IPS-15b (cell line): ENCODE measurements around the gene RTN4RL1.

Experiments used
- H3K27me3 ChIP-seq: one replicate; pipeline ENCODE4 v1.6.1; 2013; ENCODE audit warnings: low read length; ENCODE audit not compliant: control insufficient read depth, insufficient read depth
- H3K36me3 ChIP-seq: one replicate; pipeline ENCODE4 v1.6.1; 2013; ENCODE audit warnings: low read length; ENCODE audit not compliant: control insufficient read depth, insufficient read depth
- H3K4me1 ChIP-seq: one replicate; pipeline ENCODE4 v1.6.1; 2013; ENCODE audit warnings: mild to moderate bottlenecking, low read length; ENCODE audit not compliant: control insufficient read depth, insufficient read depth
- H3K4me3 ChIP-seq: one replicate; pipeline ENCODE4 v1.5.1; 2013; ENCODE audit warnings: low read depth, low read length
- H3K9ac ChIP-seq: one replicate; pipeline ENCODE4 v1.6.1; 2013; ENCODE audit warnings: low read depth, mild to moderate bottlenecking, low read length
- H3K9me3 ChIP-seq: one replicate; pipeline ENCODE4 v1.6.1; 2013; ENCODE audit warnings: mild to moderate bottlenecking, low read length; ENCODE audit not compliant: control insufficient read depth, insufficient read depth

Gene RTN4RL1

DNA sequence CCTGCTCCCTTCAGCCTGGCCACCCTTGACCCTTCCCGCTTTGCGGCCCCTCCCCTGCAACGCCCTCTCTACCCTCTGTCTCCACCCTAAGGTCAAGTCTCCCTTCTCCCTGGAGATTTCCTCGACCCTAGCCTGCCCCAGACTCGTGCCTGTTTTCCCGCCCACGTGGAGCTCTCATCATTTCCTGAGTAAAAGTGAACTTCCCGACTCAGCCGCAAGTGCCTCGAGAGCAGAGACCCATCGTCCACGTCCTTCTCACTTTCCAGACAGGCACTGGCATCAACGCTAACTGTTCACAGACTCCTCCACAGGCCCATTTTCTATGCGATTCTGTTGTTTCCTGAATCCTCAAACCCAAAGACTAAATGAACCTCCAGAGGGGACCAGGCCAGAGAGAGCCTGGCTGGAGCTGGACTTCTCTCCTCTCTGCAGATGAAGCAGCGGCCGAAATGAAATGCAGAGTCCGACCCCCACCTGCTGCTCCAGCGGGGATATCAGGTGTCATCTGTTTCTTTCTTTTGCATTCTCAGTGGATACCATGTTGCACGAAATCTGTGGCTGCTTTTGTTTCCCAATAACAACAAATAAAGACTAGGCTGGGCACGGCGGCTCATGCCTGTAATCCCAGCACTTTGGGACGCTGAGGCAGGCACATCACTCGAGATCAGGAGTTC lies 52.5 kb downstream of the RTN4RL1 start:
- no peaks in the 10 kb centered on the region for H3K9me3 ChIP-seq
- H3K36me3 ChIP-seq = no peaks in the 10 kb centered on the region
- peaks cover 17% of the 10 kb centered on the region for H3K27me3 ChIP-seq
- no peak overlapping the region for H3K4me3 ChIP-seq
- H3K9ac ChIP-seq = no peak overlapping the region
- H3K4me1 ChIP-seq = no peaks in the 10 kb centered on the region

GRCh38 chr17:1970843-1971384 lies 54.2 kb downstream of the RTN4RL1 start:
- H3K36me3 ChIP-seq = no peaks in the 10 kb centered on the region
- no peak overlapping the region for H3K4me3 ChIP-seq
- no peaks in the 10 kb centered on the region for H3K4me1 ChIP-seq
- no peaks in the 10 kb centered on the region for H3K9me3 ChIP-seq
- H3K9ac ChIP-seq = no peak overlapping the region
- H3K27me3 ChIP-seq = peaks cover 5% of the 10 kb centered on the region

- Histone ChIP-seq H3K27me3 (peaks cover 4% of the 10 kb centered on the region), H3K4me3 (no peak overlapping the region), H3K9me3 (no peaks in the 10 kb centered on the region), H3K4me1 (no peaks in the 10 kb centered on the region), H3K36me3 (no peaks in the 10 kb centered on the region), H3K9ac (no peak overlapping the region)
These were observed 55.4 kb downstream of the RTN4RL1 start for GRCh38 chr17:1969712-1970111.

DNA sequence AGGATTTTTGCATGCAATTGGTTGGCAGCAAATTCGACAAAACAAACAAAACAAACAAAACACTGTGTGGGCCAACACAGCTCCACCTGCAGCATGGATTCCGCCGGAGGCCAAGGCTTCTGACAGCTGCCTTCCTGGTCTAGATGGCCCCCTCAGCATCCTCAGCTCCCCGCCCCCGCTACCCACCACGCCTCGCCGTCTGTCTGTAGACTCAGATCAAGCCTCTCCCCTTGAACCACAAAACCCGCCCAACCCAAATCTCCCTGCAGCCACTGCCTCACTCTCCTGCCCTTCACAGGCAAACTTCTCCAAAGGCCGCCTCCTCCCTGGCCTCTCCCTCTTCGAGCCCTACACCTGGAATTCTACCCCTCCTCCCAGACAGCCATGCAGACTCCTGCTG lies 57.9 kb downstream of the RTN4RL1 start:
- no peaks in the 10 kb centered on the region for H3K9me3 ChIP-seq
- peaks cover 3% of the 10 kb centered on the region for H3K27me3 ChIP-seq
- no peaks in the 10 kb centered on the region for H3K36me3 ChIP-seq
- H3K4me1 ChIP-seq = no peaks in the 10 kb centered on the region
- H3K9ac ChIP-seq = no peak overlapping the region
- H3K4me3 ChIP-seq = no peak overlapping the region

GRCh38 chr17:1966274-1967086 lies 58.7 kb downstream of the RTN4RL1 start:
- Histone ChIP-seq H3K9ac (no peak overlapping the region), H3K27me3 (peaks cover 3% of the 10 kb centered on the region)

GRCh38 chr17:1965556-1966273 lies 59.4 kb downstream of the RTN4RL1 start:
- Histone ChIP-seq H3K9me3 (no peaks in the 10 kb centered on the region), H3K27me3 (peaks cover 4% of the 10 kb centered on the region)

More at GRCh38 chr17:1966274-1967086, 58.7 kb downstream of the RTN4RL1 start:
- Histone ChIP-seq H3K36me3 (no peaks in the 10 kb centered on the region), H3K4me1 (no peaks in the 10 kb centered on the region), H3K4me3 (no peak overlapping the region), H3K9me3 (no peaks in the 10 kb centered on the region)

DNA sequence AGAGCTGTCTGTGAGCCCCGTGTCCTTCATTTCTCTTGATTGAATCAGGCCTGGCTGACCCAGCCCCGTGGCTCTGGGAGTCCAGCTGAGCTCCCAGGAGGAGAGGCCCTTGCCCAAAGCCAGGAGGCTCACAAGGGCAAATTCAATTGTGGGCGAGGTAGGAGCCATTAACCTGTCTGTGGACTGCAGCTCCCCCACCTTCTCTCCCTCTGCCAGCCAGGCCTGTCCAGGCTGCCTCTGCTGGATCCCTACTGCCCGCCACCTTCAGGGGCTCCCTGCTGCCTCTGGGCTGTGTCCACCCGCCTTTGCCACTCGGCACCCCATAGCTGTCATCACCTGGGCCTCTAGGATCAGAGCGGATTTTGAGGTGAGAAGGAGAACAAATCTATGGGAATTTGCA lies 61.9 kb downstream of the RTN4RL1 start:
- Histone ChIP-seq H3K9ac (no peak overlapping the region), H3K9me3 (no peaks in the 10 kb centered on the region), H3K4me3 (no peak overlapping the region), H3K36me3 (no peaks in the 10 kb centered on the region), H3K27me3 (peaks cover 25% of the 10 kb centered on the region), H3K4me1 (peaks cover 4% of the 10 kb centered on the region)

More at GRCh38 chr17:1965556-1966273, 59.4 kb downstream of the RTN4RL1 start:
- no peak overlapping the region for H3K4me3 ChIP-seq
- H3K36me3 ChIP-seq = no peaks in the 10 kb centered on the region
- H3K4me1 ChIP-seq = peaks cover 4% of the 10 kb centered on the region
- H3K9ac ChIP-seq = no peak overlapping the region

GRCh38 chr17:1961189-1961588 lies 63.9 kb downstream of the RTN4RL1 start:
- Histone ChIP-seq H3K27me3 (peaks cover 45% of the 10 kb centered on the region), H3K4me1 (peaks cover 4% of the 10 kb centered on the region), H3K36me3 (no peaks in the 10 kb centered on the region)

DNA sequence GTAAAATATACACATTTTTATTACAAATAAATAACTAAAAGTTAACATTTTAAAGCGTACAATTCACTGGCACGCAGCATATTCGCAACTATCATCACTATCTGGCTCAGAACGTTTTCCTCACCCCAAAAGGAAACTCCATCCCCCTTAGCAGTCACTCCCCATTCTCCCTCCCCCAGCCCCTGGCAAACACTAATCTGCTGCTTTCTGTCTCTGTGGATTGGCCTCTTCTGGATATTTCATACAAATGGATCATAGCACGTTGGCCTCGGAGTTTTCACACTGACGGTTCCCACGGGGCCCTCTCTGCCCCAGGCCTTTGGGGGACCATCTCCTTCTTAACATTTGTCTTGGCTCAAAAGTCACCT lies 64.6 kb downstream of the RTN4RL1 start:
- peaks cover 4% of the 10 kb centered on the region for H3K4me1 ChIP-seq

More at GRCh38 chr17:1961189-1961588, 63.9 kb downstream of the RTN4RL1 start:
- Histone ChIP-seq H3K9ac (no peak overlapping the region), H3K9me3 (no peaks in the 10 kb centered on the region), H3K4me3 (no peak overlapping the region)

DNA sequence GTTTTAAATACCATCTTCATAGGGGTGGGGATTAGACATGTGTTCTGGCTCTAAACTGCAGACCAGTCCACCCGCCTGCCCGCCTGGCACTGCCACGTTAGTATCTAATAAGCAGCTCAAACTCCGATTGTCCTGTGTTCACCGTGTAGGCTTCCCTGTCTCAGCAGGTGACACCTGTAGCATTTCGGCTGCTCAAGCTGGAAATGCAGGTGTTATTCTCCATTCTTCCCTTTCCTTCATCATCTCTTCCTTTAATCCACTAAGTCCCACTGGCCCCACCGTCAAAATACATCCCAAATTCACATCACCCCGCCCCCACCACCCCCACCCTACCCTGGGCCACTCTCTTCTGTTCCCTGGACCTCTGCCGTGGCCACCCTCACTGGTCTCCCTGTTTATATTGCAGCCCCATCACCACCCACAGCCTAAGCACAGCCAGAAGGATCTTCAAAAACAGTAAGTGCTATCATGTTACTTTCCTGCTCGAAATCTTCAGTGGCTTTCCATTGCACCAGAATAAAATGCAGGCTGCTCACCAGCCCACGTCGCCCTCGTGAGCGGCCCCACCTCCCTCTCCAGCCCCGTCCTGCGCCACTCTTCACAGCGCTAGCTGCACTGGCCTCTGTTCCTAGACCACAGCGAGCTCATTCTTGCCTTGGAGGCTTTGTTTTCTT lies 65.1 kb downstream of the RTN4RL1 start:
- H3K4me3 ChIP-seq = no peak overlapping the region
- H3K27me3 ChIP-seq = peaks cover 51% of the 10 kb centered on the region
- no peak overlapping the region for H3K9ac ChIP-seq
- no peaks in the 10 kb centered on the region for H3K36me3 ChIP-seq
- H3K4me1 ChIP-seq = peaks cover 4% of the 10 kb centered on the region
- no peaks in the 10 kb centered on the region for H3K9me3 ChIP-seq

More for the DNA sequence above, 64.6 kb downstream of the RTN4RL1 start:
- Histone ChIP-seq H3K9ac (no peak overlapping the region), H3K27me3 (peaks cover 48% of the 10 kb centered on the region), H3K36me3 (no peaks in the 10 kb centered on the region), H3K4me3 (no peak overlapping the region), H3K9me3 (no peaks in the 10 kb centered on the region)
